Measurements from ENCODE around the gene IFNAR1.
"Not testable (repeated sequence)": the region's sequence is repeated elsewhere in the genome, so short reads cannot be mapped to it uniquely, and the experiment has no call there.

Gene IFNAR1

GRCh38 chr21:33375101-33375644, 50.4 kb downstream of the IFNAR1 start:
- DNase-seq (ENCODE audit: low read depth in 3 of 3): no peak

DNA sequence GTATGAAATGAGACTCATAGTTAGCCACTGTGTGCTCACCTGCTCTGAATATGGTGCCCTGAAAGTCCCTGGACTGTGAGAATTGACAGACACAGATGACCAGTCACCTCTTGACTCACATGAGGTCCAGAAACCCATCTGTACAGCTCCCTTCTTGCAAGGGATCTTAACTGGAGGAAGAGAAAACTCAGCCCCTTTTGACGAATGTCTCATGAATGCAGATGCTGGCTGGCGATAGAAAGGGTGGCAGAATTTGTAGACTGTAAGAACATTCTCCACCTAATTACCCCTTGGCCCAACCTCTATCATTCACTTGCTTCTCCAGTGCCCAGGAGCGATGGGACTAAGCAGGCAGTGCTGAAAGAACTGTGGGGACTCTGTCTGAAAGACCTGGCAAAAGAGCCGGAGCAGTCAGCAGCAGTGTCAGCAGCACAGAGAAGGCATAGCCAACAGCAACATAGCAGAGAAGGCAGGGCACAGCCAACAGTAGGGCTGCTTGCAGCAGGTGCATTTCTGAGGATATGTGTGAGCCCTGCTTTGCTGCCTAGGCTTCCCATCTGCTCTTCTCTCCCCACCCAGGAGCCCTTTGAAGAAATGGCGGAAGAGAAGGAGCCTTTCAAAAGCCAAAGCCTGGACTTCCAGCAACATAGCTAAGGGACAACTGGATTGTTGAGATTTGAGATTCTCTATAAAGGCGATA, 52.6 kb downstream of the IFNAR1 start:
- DNase-seq (ENCODE audit: low read depth in 3 of 3): no peak

- no peak for DNase-seq (ENCODE audit: low read depth in 3 of 3)
Measured at GRCh38 chr21:33378081-33378480, 53.3 kb downstream of the IFNAR1 start.

GRCh38 chr21:33379934-33380333, 55.2 kb downstream of the IFNAR1 start:
- not testable (repeated sequence) for DNase-seq (ENCODE audit: low read depth in 3 of 3)

DNA sequence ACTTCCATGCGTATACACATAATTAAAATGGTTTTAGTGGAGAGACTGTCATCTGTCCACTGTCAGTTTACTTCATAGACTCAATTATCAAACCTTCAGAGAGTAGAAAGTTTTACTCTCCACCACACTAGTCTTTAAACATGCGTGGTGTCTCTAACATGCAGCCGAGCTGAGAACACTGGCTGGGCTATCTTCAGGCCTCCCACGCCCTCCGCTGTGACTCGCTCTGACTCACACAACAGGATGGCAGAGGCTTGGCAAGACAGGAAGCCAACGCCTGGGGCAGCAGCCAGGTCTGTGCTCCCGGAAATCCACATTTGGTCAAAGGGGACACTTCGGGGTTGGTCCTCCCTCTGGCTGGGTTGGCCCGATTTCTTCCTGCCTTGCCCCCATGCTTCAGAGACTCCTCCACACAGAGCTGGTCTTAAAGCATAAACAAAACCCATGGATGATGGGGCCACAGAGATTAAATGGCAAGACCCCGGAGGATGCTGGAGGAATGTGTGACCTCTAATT, 55.8 kb downstream of the IFNAR1 start:
- peak; percentile 72 to 87 (median 87) for DNase-seq (ENCODE audit: low read depth in 3 of 3)

DNA sequence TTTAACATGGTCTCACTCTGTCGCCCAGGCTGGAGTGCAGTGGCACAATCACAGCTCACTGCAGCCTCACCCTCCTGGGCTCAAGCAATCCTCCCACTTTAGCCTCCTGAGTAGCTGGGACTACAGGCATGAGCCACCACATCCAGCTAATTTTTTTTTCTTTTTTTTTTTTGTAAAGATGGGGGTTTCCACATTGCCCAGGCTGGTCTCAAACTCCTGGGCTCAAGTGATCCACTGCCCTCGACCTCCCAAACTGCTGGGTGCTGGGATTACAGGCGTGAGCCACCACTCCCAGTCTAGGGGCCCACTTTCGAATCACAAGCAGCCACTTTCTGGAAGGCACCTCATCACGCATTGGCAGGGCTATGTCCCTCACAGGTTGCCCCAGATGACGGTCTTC, 56.6 kb downstream of the IFNAR1 start:
- DNase-seq (ENCODE audit: low read depth in 3 of 3): not testable (repeated sequence)

- DNase-seq (ENCODE audit: low read depth in 3 of 3): peak; percentile 35 to 57 (median 53)
Measured at GRCh38 chr21:33383056-33383888, 58.5 kb downstream of the IFNAR1 start.

- no peak for DNase-seq (ENCODE audit: low read depth in 3 of 3)
Measured at GRCh38 chr21:33384841-33385331, 60.1 kb downstream of the IFNAR1 start.

DNA sequence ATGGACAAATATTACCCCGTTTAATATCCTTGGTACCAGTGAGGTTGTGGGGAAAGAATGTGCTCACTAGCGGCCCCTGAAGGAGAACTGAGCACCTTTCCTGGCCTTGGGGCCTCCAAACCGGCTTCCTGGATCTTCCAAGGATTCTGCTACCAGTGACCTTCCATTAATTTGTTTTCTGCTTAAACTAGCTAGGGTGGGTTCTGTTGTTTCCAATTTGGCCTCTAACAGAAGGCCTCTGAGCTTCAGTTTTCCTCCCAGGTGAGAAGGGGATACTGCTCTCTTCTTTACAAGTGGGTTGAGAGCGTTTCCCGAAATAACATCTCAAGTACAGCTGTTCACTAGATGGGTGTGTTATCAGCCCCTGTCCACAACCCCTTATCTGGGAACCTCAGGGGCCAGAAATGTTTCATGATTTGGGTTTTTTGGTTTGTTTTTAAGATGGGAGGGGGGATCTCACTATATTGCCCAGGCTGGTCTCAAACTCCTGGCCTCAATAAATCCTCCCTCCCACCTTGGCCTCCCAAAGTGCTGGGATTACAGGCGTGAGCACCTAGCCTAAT, 61.5 kb downstream of the IFNAR1 start:
- DNase-seq (ENCODE audit: low read depth in 3 of 3): no peak

DNA sequence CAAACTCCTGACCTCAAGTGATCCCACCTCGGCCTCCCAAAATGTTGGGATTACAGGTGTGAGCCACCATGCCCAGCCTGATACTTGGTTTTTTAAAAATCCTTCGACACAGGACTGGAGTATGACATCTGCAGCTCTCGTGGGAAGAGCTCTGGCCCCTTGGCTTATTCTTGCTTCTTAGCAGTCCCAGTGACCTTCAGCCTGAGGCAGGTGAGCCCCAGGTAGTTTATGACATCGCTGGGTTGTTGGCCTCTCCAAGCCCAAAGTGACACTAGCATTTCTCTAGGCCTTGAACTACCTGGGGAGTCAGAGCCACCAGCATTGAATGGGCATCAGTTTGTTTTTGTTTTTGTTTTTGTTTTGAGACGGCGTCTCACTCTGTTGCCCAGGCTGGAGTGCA, 62.5 kb downstream of the IFNAR1 start:
- DNase-seq (ENCODE audit: low read depth in 3 of 3): no peak

DNA sequence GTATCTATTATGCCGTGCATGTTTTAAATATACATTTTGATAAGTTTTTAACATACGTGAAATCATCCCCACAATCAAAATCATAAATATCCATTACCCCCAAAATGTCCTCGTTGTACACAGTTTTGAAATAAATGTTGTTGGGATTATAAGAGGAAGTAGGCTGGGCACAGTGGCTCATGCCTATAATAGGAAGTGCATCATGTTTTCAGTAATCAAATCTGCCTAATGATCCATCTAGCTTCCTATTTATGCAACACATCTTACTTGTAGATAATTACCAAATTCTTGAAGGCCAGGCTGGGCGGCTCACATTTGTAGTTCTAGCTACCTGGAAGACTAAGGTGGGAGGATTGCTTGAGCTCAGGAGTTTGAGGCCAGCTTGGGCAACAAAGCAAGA, 63.4 kb downstream of the IFNAR1 start:
- no peak for DNase-seq (ENCODE audit: low read depth in 3 of 3)

- DNase-seq (ENCODE audit: low read depth in 3 of 3): no peak
Measured at GRCh38 chr21:33390479-33390878, 65.7 kb downstream of the IFNAR1 start.

DNA sequence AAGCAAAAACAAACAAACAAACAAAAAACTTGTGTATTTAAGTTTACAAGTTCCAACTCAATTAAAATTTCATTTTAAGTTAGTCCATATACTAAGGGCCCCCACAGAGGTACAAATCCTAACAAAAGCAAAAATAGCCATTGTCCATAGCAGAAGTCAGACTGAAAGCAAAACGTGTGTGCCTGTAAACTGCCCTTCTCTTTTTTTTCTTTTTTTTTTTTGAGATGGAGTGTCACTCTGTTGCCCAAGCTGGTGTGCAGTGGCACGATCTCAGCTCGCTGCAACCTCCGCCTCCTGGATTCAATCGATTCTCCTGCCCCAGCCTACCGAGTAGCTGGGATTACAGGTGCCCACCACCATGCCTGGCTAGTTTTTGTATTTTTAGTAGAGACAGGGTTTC, 66.9 kb downstream of the IFNAR1 start:
- DNase-seq (ENCODE audit: low read depth in 3 of 3): no peak

- no peak for DNase-seq (ENCODE audit: low read depth in 3 of 3)
Measured at GRCh38 chr21:33392284-33392985, 67.7 kb downstream of the IFNAR1 start.

- DNase-seq (ENCODE audit: low read depth in 3 of 3): no peak
Measured at GRCh38 chr21:33393348-33393747, 68.6 kb downstream of the IFNAR1 start.

GRCh38 chr21:33394260-33394659, 69.5 kb downstream of the IFNAR1 start:
- DNase-seq (ENCODE audit: low read depth in 3 of 3): no peak

- no peak for DNase-seq (ENCODE audit: low read depth in 3 of 3)
Measured at GRCh38 chr21:33395891-33396331, 71.1 kb downstream of the IFNAR1 start.

DNA sequence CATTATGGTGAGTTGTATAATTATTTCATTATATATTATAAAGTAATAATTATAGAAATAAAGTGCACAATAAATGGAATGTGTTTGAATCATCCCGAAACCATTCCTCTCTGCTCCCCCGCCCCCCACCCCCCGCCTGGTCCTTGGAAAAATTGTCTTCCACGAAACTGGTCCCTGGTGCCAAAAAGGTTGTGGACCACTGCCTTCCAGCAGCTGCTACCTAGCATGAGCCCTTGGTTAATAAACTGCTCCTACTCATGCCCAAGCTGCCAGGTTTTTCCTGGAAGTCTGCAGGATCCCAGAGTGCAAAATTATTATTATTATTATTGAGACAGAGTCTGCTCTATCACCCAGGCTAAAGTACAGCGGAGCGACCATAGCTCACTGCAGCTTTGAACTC, 71.7 kb downstream of the IFNAR1 start:
- no peak for DNase-seq (ENCODE audit: low read depth in 3 of 3)

DNA sequence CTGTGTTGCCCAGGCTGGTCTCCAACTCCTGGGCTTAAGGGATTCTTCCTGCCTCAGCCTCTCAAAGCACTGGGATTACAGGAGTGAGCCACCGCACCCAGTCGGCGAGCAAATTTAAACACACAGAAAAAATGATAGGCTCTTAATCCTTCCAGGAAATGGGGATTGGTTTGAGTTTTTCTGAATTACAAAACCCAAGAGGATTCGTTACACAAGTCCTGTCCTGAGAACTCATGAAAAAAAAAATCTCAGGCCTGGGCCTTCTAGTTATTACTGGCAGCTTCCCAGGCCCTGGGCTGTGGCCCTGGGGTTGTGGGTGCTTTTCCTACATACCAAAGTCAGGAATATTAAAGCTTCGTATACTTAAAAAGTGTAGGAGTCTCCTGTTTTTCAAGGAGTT, 72.2 kb downstream of the IFNAR1 start:
- no peak for DNase-seq (ENCODE audit: low read depth in 3 of 3)

- DNase-seq (ENCODE audit: low read depth in 3 of 3): no peak
Measured at GRCh38 chr21:33397717-33398116, 72.9 kb downstream of the IFNAR1 start.

GRCh38 chr21:33398361-33398760, 73.6 kb downstream of the IFNAR1 start:
- DNase-seq (ENCODE audit: low read depth in 3 of 3): no peak

GRCh38 chr21:33401630-33401992, 76.8 kb downstream of the IFNAR1 start:
- no peak for DNase-seq (ENCODE audit: low read depth in 3 of 3)

Measured in stimulated activated CD4-positive, alpha-beta T cell treated with anti-CD3 and anti-CD28 coated beads, TNF-alpha, amount 100 ng/mL, for 4 hours (primary cell).